ENCODE results near the gene THAP12.

The THAP12 gene

GRCh38 chr11:76379807-76380158, 1.1 kb downstream of the THAP12 start:
- no peak for DNase-seq

GRCh38 chr11:76376746-76377558, 4.0 kb downstream of the THAP12 start:
- DNase-seq, result no peak

GRCh38 chr11:76371170-76371569, 9.8 kb downstream of the THAP12 start:
- DNase-seq, result no peak

GRCh38 chr11:76369406-76369805, 11.5 kb downstream of the THAP12 start:
- DNase-seq, result no peak

GRCh38 chr11:76368490-76368889, 12.4 kb downstream of the THAP12 start:
- DNase-seq, result no peak

- DNase-seq, result peak; percentile 50
These were observed 15.8 kb downstream of the THAP12 start for GRCh38 chr11:76365038-76365679.

GRCh38 chr11:76362716-76363115, 18.2 kb downstream of the THAP12 start:
- no peak for DNase-seq

- no peak for DNase-seq
These were observed 19.2 kb downstream of the THAP12 start for GRCh38 chr11:76361776-76362175.

GRCh38 chr11:76361374-76361773, 19.6 kb downstream of the THAP12 start:
- no peak for DNase-seq

GRCh38 chr11:76355172-76355571, 25.8 kb downstream of the THAP12 start:
- no peak for DNase-seq

- DNase-seq, result no peak
These were observed 32.6 kb downstream of the THAP12 start for GRCh38 chr11:76348348-76348747.

- DNase-seq, result no peak
These were observed 33.5 kb downstream of the THAP12 start for GRCh38 chr11:76347466-76347865.

- no peak for DNase-seq
These were observed 41.7 kb downstream of the THAP12 start for GRCh38 chr11:76339221-76339620.

- no peak for DNase-seq
These were observed 43.0 kb downstream of the THAP12 start for GRCh38 chr11:76337923-76338322.

GRCh38 chr11:76337469-76337868, 43.5 kb downstream of the THAP12 start:
- DNase-seq, result no peak

- DNase-seq, result no peak
These were observed 44.3 kb downstream of the THAP12 start for GRCh38 chr11:76336597-76336996.

GRCh38 chr11:76335842-76336241, 45.1 kb downstream of the THAP12 start:
- no peak for DNase-seq

GRCh38 chr11:76334826-76335389, 46.0 kb downstream of the THAP12 start:
- no peak for DNase-seq

GRCh38 chr11:76330651-76331050, 50.3 kb downstream of the THAP12 start:
- no peak for DNase-seq

GRCh38 chr11:76329983-76330382, 50.9 kb downstream of the THAP12 start:
- no peak for DNase-seq

GRCh38 chr11:76329084-76329648, 51.8 kb downstream of the THAP12 start:
- DNase-seq, result no peak

GRCh38 chr11:76327756-76328388, 53.1 kb downstream of the THAP12 start:
- DNase-seq, result no peak

GRCh38 chr11:76327202-76327601, 53.7 kb downstream of the THAP12 start:
- DNase-seq, result peak; percentile 35

All from hematopoietic multipotent progenitor cell treated with erythropoietin and hydrocortisone succinate and interleukin-3 and kit ligand, for 8 days (in vitro differentiated cells).